Adrenal gland (tissue), 5 donors: ENCODE data around the gene TUFM.

Experiments
- CTCF ChIP-seq, 6 experiments: fragments of 450-650 bp in 4 of 6; fragments of 200-600 bp in 2 of 6; sonication (generic) in 1 of 6; IDR thresholded peaks; 1 replicate in 5 of 6; 2 replicates in 1 of 6; pipeline versions ENCODE4 v1.5.1 to v1.8.0; 2016 to 2021; ENCODE audit warnings: antibody characterized with exemption in 6 of 6, mild to moderate bottlenecking in 2 of 6, moderate library complexity in 1 of 6
- POLR2A ChIP-seq, 2 donors: fragments of 450-650 bp; IDR thresholded peaks; one replicate each; pipeline ENCODE4 v1.6.1; 2017; ENCODE audit warnings: antibody characterized with exemption in 2 of 2, mild to moderate bottlenecking in 2 of 2, moderate library complexity in 1 of 2
- donor health status: DM: no; HTN: no; CAD: no.

- TF ChIP-seq CTCF (IDR thresholded peaks at IDR 0.05) (no peak), POLR2A (IDR thresholded peaks at IDR 0.05) (no peak)
Observed at GRCh38 chr16:28845761-28846079, 428 bp downstream of the TUFM start.
